Brain microvascular endothelial cell (primary cell): ENCODE results near the gene GASK1A.

ENCODE experiments used
- DNase-seq: peaks from one replicate; pipeline ENCODE4 v3.0.0-alpha.2; 2020
- H3K27ac ChIP-seq: fragments of 250-450 bp; sonication (Bioruptor Pico); 2 replicates; pipeline ENCODE4 v1.5.1; 2020; ENCODE audit warnings: mild to moderate bottlenecking, moderate library complexity
- H3K27me3 ChIP-seq: fragments of 250-450 bp; sonication (Bioruptor Pico); replicated peaks from 2 replicates; pipeline ENCODE4 v1.5.1; 2020; ENCODE audit warnings: mild to moderate bottlenecking
- H3K36me3 ChIP-seq: fragments of 250-450 bp; sonication (Bioruptor Pico); replicated peaks from 2 replicates; pipeline ENCODE4 v1.5.1; 2020; ENCODE audit warnings: mild to moderate bottlenecking
- H3K4me3 ChIP-seq: 2 replicates; pipeline ENCODE4 v1.5.1; 2011; ENCODE audit warnings: low read depth, mild to moderate bottlenecking, control low read depth, low read length, moderate library complexity
- in situ Hi-C: cut with HindIII; loops from 2 replicates; pipeline ENCODE4 v1.10.0; 2017; ENCODE audit warnings: low sequenced_read_pairs, low pct_ligation_motif_present
- TF ChIP-seq, protein P1 (sequence below): IDR thresholded peaks from 2 replicates; pipeline ENCODE4 v1.5.1; 2011; ENCODE audit warnings: low read depth, mild to moderate bottlenecking, moderate library complexity, low read length, control low read depth, inconsistent platforms; ENCODE audit errors: missing control alignments

The GASK1A gene

DNA sequence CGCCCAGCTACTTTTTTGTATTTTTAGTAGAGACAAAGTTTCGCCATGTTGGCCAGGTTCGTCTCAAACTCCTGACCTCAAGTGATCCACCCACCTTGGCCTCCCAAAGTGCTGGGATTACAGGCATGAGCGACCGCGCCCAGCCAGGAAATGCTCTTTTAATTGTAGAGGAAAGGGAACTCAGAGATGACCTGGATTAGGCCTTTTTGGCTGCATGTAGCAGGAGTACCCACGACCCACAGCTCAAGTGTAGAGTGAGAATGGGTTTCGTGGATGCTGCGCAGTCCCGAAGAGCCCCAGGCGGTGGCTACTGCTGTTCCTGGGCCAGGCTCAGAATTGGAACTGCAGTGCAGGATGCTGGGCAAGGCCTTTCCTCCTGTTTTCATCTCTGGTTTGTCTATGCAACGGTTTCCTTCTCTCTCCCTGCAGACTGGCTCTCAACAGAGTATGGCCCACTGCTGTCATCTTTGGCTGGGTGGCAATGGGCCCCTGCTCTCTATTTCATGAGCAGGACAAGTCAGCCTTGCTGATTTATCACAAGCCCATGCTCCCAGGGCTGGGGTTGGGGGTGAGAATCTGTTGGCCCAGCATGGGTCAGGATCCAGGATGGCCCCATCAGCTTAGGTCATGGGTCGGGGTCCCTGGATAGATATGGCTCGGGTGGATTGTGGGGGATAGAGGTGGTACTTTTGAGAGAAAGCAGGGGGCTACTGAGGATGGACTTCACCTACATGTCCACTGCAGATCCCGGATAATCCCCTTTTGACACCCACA is 51.2 kb downstream of the GASK1A start:
- in situ Hi-C loops: no loop called here
- H3K4me3 ChIP-seq: no peak overlapping the region
- H3K27ac ChIP-seq: no peak overlapping the region
- no peaks in the 10 kb centered on the region for H3K36me3 ChIP-seq
- no peak for DNase-seq
- TF ChIP-seq, protein P1, sequence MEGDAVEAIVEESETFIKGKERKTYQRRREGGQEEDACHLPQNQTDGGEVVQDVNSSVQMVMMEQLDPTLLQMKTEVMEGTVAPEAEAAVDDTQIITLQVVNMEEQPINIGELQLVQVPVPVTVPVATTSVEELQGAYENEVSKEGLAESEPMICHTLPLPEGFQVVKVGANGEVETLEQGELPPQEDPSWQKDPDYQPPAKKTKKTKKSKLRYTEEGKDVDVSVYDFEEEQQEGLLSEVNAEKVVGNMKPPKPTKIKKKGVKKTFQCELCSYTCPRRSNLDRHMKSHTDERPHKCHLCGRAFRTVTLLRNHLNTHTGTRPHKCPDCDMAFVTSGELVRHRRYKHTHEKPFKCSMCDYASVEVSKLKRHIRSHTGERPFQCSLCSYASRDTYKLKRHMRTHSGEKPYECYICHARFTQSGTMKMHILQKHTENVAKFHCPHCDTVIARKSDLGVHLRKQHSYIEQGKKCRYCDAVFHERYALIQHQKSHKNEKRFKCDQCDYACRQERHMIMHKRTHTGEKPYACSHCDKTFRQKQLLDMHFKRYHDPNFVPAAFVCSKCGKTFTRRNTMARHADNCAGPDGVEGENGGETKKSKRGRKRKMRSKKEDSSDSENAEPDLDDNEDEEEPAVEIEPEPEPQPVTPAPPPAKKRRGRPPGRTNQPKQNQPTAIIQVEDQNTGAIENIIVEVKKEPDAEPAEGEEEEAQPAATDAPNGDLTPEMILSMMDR: no peak
- H3K27me3 ChIP-seq: no peaks in the 10 kb centered on the region

- in situ Hi-C loops: no loop called here
- H3K4me3 ChIP-seq: no peak overlapping the region
- DNase-seq: no peak
- H3K27me3 ChIP-seq: no peaks in the 10 kb centered on the region
- no peaks in the 10 kb centered on the region for H3K36me3 ChIP-seq
- TF ChIP-seq, protein P1: no peak
- H3K27ac ChIP-seq: no peak overlapping the region
Observed at GRCh38 chr3:43031485-43031884, 52.4 kb downstream of the GASK1A start.

DNA sequence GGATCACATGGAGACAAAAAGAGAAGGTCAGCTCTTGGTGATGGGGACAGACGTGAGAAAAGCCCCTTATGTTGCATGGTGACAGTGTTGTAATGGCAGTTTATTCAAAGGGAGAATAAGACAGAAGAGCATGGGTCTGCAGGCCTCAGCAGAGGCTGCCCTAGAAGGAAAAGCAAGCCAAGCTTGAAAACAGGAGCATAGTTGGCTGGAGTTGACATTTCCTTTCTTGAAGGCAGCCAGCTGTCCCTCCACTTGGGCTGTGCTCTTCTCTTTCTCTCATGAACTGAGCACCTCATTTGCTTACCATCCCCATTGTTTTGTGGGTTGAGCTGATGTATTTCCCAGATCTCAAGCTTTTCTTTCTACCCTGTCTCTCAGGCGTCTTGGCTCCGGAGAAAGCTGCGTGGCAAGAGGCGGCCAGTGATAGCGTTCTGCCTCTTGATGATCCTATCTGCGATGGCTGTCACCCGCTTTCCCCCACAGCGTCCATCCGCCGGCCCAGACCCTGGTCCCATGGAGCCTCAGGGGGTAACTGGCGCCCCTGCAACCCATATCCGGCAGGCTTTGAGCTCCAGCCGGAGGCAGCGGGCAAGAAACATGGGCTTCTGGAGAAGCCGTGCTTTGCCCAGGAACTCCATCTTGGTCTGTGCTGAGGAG is 52.9 kb downstream of the GASK1A start:
- H3K4me3 ChIP-seq: no peak overlapping the region
- H3K27ac ChIP-seq: no peak overlapping the region
- H3K27me3 ChIP-seq: no peaks in the 10 kb centered on the region
- TF ChIP-seq, protein P1: no peak
- in situ Hi-C loops: no loop called here
- no peaks in the 10 kb centered on the region for H3K36me3 ChIP-seq
- DNase-seq: no peak

GRCh38 chr3:43032646-43033628 is 53.8 kb downstream of the GASK1A start:
- no peak for DNase-seq
- Histone ChIP-seq H3K27ac (no peak overlapping the region), H3K27me3 (no peaks in the 10 kb centered on the region), H3K4me3 (no peak overlapping the region), H3K36me3 (no peaks in the 10 kb centered on the region)
- in situ Hi-C loops: no loop called here
- TF ChIP-seq, protein P1: no peak

- H3K36me3 ChIP-seq: no peaks in the 10 kb centered on the region
- H3K27me3 ChIP-seq: no peaks in the 10 kb centered on the region
- DNase-seq: no peak
- no peak overlapping the region for H3K27ac ChIP-seq
- no peak overlapping the region for H3K4me3 ChIP-seq
- in situ Hi-C loops: no loop called here
- TF ChIP-seq, protein P1: no peak
Observed at GRCh38 chr3:43034200-43034599, 55.1 kb downstream of the GASK1A start.
